Right forelimb (tissue), 1 donor: ENCODE results near the gene ALLC.
A peak's percentile ranks its signal among the peaks of the same experiment; 100 is the strongest.

Source experiments
- DNase-seq: peaks from one replicate; pipeline ENCODE4 v3.0.0-alpha.2; 2018

ALLC gene

GRCh38 chr2:3641841-3642421 lies 16.1 kb upstream of the ALLC start:
- no peak for DNase-seq

- no peak for DNase-seq
Measured at GRCh38 chr2:3642521-3643215, 15.3 kb upstream of the ALLC start.

GRCh38 chr2:3643371-3644245 lies 14.4 kb upstream of the ALLC start:
- DNase-seq: no peak

- no peak for DNase-seq
Measured at GRCh38 chr2:3644246-3644525, 13.8 kb upstream of the ALLC start.

- no peak for DNase-seq
Measured at GRCh38 chr2:3644891-3645605, 13.0 kb upstream of the ALLC start.

GRCh38 chr2:3645745-3646389 lies 12.1 kb upstream of the ALLC start:
- DNase-seq: no peak

- DNase-seq: no peak
Measured at GRCh38 chr2:3646446-3646845, 11.6 kb upstream of the ALLC start.

GRCh38 chr2:3647246-3647645 lies 10.8 kb upstream of the ALLC start:
- no peak for DNase-seq

- DNase-seq: no peak
Measured at GRCh38 chr2:3647831-3648651, 10.0 kb upstream of the ALLC start.

- DNase-seq: no peak
Measured at GRCh38 chr2:3648652-3649177, 9.3 kb upstream of the ALLC start.

GRCh38 chr2:3649581-3649980 lies 8.4 kb upstream of the ALLC start:
- no peak for DNase-seq

- no peak for DNase-seq
Measured at GRCh38 chr2:3650140-3650920, 7.7 kb upstream of the ALLC start.

GRCh38 chr2:3651691-3652648 lies 6.0 kb upstream of the ALLC start:
- DNase-seq: peak; percentile 68

- no peak for DNase-seq
Measured at GRCh38 chr2:3652896-3653625, 4.9 kb upstream of the ALLC start.

- no peak for DNase-seq
Measured at GRCh38 chr2:3654011-3654410, 4.0 kb upstream of the ALLC start.

GRCh38 chr2:3654531-3655225 lies 3.3 kb upstream of the ALLC start:
- DNase-seq: no peak

- DNase-seq: no peak
Measured at GRCh38 chr2:3655871-3656761, 1.9 kb upstream of the ALLC start.
